Osteocyte (in vitro differentiated cells): ENCODE results near the gene RALA. TPM values are rescaled to one million over a fixed set of nuclear protein-coding genes. Genes with fewer than 3 reads are reported as not detected.

Experiments
- DNase-seq: peaks from one replicate; pipeline ENCODE4 v3.0.0; 2021; ENCODE audit warnings: mixed read lengths; ENCODE audit not compliant: unreplicated experiment; ENCODE audit errors: extremely low spot score
- H3K27ac Mint-ChIP-seq: one replicate; pipeline ENCODE4 v1.8.0; 2021; ENCODE audit warnings: mild to moderate bottlenecking, mixed read lengths; ENCODE audit not compliant: unreplicated experiment
- H3K27me3 Mint-ChIP-seq: one replicate; pipeline ENCODE4 v1.8.0; 2021; ENCODE audit warnings: mixed read lengths; ENCODE audit not compliant: unreplicated experiment
- H3K36me3 Mint-ChIP-seq: one replicate; pipeline ENCODE4 v1.8.0; 2021; ENCODE audit warnings: mixed read lengths; ENCODE audit not compliant: unreplicated experiment
- H3K4me1 Mint-ChIP-seq: one replicate; pipeline ENCODE4 v1.8.0; 2021; ENCODE audit warnings: mixed read lengths; ENCODE audit not compliant: unreplicated experiment
- H3K4me3 Mint-ChIP-seq: one replicate; pipeline ENCODE4 v1.8.0; 2021; ENCODE audit warnings: mild to moderate bottlenecking, moderate library complexity, mixed read lengths; ENCODE audit not compliant: unreplicated experiment
- H3K9me3 Mint-ChIP-seq: one replicate; pipeline ENCODE4 v1.8.0; 2021; ENCODE audit warnings: mixed read lengths; ENCODE audit not compliant: unreplicated experiment
- CTCF ChIP-seq: fragments of 200-600 bp; sonication (generic); IDR thresholded peaks from 2 replicates; pipeline ENCODE4 v1.5.0; 2021; ENCODE audit warnings: antibody characterized with exemption, mild to moderate bottlenecking, moderate library complexity
- total RNA-seq: library from RNA; stranded (reverse); gene quantifications from 2 replicates; pipeline ENCODE4 v1.2.1, GENCODE V29; 2021

The RALA gene
- total RNA-seq, 1 donor from 2014 or later = 30.5 TPM

DNA sequence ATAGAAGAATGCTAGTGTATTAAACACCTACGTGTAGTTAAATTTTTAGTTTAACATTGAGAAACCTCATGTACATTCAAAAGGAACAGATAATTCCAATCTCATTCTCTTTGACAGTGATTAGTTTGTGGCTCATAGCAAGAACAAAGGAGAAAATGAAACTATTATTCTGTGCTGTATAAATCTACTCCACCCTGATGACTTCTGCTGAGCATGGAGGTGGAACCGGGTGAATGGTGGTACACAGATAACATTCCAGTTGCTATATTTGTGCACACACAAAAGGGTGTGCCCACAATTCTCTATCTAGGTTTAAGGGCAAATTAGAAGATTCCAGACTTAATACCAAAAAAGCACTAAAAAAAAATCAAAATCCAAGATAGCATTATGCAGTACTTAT lies 17.0 kb upstream of the RALA start:
- Mint-ChIP-seq H3K27me3 (no peaks in the 10 kb centered on the region), H3K27ac (no peak overlapping the region), H3K4me1 (peaks cover 10% of the 10 kb centered on the region), H3K9me3 (peaks cover 5% of the 10 kb centered on the region), H3K36me3 (no peaks in the 10 kb centered on the region), H3K4me3 (no peak overlapping the region)
- no peak for TF ChIP-seq CTCF
- DNase-seq = no peak

DNA sequence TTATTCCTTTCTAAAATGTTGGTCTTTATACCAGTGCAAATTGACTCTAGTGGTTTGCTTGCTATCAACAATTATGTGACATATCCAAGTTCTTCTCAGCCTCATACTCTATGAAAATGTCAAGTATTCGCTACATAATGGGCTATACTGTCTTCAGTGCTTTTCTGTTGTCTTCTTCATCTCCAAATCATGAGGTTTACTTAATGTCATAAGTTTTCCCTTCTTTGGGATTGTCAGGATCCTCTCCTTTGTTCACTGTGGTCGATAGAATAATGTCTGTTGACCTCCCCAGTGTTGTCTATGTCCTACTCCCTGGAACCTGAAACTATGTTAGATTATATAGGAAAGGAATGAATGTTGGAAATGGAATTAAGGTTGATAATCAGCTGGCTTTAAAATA lies 16.4 kb upstream of the RALA start:
- Mint-ChIP-seq H3K4me1 (peaks cover 10% of the 10 kb centered on the region), H3K27me3 (no peaks in the 10 kb centered on the region), H3K36me3 (no peaks in the 10 kb centered on the region), H3K9me3 (peaks cover 5% of the 10 kb centered on the region), H3K4me3 (no peak overlapping the region), H3K27ac (no peak overlapping the region)
- DNase-seq = no peak
- no peak for TF ChIP-seq CTCF

GRCh38 chr7:39607865-39608264 lies 15.5 kb upstream of the RALA start:
- Mint-ChIP-seq H3K4me3 (no peak overlapping the region), H3K27me3 (no peaks in the 10 kb centered on the region), H3K27ac (no peak overlapping the region), H3K9me3 (peaks cover 5% of the 10 kb centered on the region), H3K36me3 (no peaks in the 10 kb centered on the region), H3K4me1 (peaks cover 10% of the 10 kb centered on the region)
- DNase-seq = no peak
- no peak for TF ChIP-seq CTCF

DNA sequence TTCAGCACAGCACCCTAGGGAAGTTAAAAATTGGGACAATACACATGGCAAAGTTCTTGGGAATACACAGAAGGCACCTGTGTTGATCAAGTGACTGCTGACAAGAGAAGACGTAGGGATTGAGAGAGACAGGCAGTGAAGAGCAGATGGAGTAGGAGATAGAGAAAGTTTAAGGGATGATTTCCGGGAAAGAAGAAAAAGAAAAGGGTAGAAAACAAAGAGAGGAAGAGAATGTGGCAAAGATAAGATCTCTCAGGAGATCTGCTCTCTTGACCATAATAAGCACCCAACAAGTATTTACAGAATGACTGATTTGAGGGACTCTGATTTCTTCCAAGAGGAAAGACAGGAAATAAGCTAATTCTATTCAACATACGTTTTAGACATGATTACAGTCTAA lies 15.1 kb upstream of the RALA start:
- no peak for DNase-seq
- Mint-ChIP-seq H3K4me1 (peaks cover 10% of the 10 kb centered on the region), H3K27ac (no peak overlapping the region), H3K4me3 (no peak overlapping the region), H3K9me3 (peaks cover 5% of the 10 kb centered on the region), H3K36me3 (no peaks in the 10 kb centered on the region), H3K27me3 (no peaks in the 10 kb centered on the region)
- no peak for TF ChIP-seq CTCF

DNA sequence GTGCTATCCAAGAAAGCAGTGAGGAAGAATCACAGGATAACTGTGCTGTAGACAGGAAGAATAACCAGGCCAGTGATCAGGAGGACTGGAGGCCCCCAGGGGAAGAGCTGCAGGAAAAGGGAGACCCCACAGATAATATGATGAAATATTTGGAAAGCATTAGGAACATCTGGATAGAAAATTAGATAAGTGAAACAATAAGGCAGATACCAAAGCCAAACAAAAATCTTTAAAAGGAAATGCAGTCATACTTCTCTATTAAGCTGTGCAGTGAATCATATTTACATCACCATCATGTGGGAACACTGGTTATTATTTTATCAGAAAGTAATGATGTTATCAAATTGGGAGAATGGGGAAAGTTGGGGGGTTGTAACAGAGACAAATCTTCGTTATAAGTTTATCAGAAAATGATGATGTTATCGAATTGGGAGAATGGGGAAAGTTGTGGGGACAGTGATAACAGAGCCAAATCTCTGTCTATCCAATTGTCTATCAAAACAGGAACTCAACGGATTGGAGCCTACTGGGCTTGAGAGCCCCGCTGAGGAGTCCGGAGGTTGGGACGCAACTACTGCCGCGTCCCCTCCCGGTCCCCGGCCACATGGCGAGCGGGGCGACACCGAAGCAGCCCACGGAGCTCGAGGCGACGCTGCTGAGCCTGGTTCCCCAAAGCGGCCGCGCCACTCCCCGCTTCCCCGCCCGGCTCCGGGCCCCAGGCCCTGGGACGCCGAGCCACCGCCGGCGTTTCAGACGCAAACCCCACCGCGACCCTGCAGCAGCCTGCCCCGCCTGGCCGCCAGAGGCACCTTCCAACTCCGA lies 14.0 kb upstream of the RALA start:
- H3K4me3 Mint-ChIP-seq = peak overlapping the region; percentile 11
- peaks cover 10% of the 10 kb centered on the region for H3K4me1 Mint-ChIP-seq
- no peak for DNase-seq
- TF ChIP-seq CTCF = no peak
- peak overlapping the region; percentile 5 for H3K27ac Mint-ChIP-seq
- no peaks in the 10 kb centered on the region for H3K9me3 Mint-ChIP-seq
- no peaks in the 10 kb centered on the region for H3K27me3 Mint-ChIP-seq
- H3K36me3 Mint-ChIP-seq = no peaks in the 10 kb centered on the region
